Measurements from ENCODE around the gene ROBO1. TPM values are rescaled to one million over a fixed set of nuclear protein-coding genes. Genes with fewer than 3 reads are reported as not detected.
A peak's percentile ranks its signal among the peaks of the same experiment; 100 is the strongest.

The ROBO1 gene
- polyA plus RNA-seq, 4 donors: 0.81 to 12.2 (median 2.6) TPM

DNA sequence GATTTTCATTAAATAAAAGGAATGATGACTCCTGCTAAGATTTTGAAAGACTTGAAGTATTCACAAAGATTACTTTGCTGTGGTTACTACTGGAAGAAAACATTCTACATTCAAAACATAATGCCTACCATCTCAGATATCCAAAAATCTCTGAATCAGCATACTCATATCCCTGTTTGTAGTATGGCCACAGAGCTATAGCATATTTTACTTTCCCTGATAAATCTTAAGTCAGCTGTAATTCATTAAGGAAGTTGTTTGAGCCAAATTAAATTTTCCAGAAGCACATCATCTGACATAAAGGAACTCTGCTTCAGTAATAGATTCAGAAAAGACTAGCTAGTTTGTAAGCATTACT, 942.0 kb downstream of the ROBO1 start:
- no peaks in the 10 kb centered on the region for H3K27me3 ChIP-seq (ENCODE audit: control insufficient read depth in 3 of 3, insufficient read depth in 3 of 3, low read length in 3 of 3)
- peaks cover 0 to 3% (median 0%) of the 10 kb centered on the region in 3 donors for H3K4me1 ChIP-seq (ENCODE audit: control insufficient read depth in 3 of 3, insufficient read depth in 2 of 3, low read depth in 1 of 3, low read length in 2 of 3)
- H3K4me3 ChIP-seq (ENCODE audit: low read depth in 1 of 3, low read length in 3 of 3): no peak overlapping the region
- DNase-seq (no peak), FAIRE-seq (no peak)
- no peak overlapping the region for H3K27ac ChIP-seq (ENCODE audit: low read depth in 1 of 3, low read length in 2 of 3)
- H3K36me3 ChIP-seq (ENCODE audit: control insufficient read depth in 3 of 3, insufficient read depth in 2 of 3, low read depth in 1 of 3, low read length in 3 of 3): no peaks in the 10 kb centered on the region
- H3K9me3 ChIP-seq (ENCODE audit: control insufficient read depth in 2 of 2, insufficient read depth in 1 of 2, low read depth in 1 of 2, low read length in 1 of 2): no peaks in the 10 kb centered on the region

DNA sequence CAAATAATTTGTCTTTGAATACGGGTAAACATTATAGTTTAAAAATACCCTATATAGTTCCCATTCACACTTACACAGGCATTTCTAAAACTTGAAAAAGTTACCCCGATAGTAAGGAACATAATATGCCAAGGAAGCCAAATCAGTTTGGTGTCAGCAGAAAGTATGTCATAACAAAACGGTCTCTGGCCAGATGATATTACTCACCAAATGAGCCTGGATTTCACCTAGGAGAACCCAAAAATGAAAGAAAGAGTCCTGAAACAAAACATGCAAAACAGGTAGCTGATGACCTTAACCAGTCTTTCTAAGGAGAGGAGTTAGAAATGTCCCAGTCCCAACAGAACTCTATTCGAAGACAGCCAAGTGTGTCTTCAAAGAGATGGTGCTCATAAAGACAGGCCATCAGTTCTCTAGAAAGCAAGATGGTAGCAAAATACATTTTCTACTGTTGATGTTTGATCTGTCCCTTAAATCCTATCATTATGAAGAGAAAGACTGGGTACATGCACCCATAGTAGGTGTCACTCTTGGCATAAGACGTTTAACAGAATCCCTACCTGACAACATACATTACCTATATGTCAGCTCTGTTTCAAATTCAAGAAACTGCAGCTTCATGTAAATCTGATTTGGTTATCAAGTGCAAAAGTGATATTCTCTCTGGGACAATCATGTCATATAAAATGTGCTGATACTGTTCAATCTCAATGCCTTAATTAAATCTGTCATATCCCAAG, 942.5 kb downstream of the ROBO1 start:
- no peak for FAIRE-seq
- DNase-seq: no peak
- H3K4me1 ChIP-seq (ENCODE audit: control insufficient read depth in 3 of 3, insufficient read depth in 2 of 3, low read depth in 1 of 3, low read length in 2 of 3): peaks cover 0 to 3% (median 0%) of the 10 kb centered on the region in 3 donors
- WGBS, 3 donors: 64 to 71% (median 67%) methylated on average over 5 of the region's 5 CpGs
- H3K9me3 ChIP-seq (ENCODE audit: control insufficient read depth in 2 of 2, insufficient read depth in 1 of 2, low read depth in 1 of 2, low read length in 1 of 2): no peaks in the 10 kb centered on the region
- no peaks in the 10 kb centered on the region for H3K36me3 ChIP-seq (ENCODE audit: control insufficient read depth in 3 of 3, insufficient read depth in 2 of 3, low read depth in 1 of 3, low read length in 3 of 3)
- no peak overlapping the region for H3K27ac ChIP-seq (ENCODE audit: low read depth in 1 of 3, low read length in 2 of 3)
- H3K4me3 ChIP-seq (ENCODE audit: low read depth in 1 of 3, low read length in 3 of 3): no peak overlapping the region
- no peaks in the 10 kb centered on the region for H3K27me3 ChIP-seq (ENCODE audit: control insufficient read depth in 3 of 3, insufficient read depth in 3 of 3, low read length in 3 of 3)

DNA sequence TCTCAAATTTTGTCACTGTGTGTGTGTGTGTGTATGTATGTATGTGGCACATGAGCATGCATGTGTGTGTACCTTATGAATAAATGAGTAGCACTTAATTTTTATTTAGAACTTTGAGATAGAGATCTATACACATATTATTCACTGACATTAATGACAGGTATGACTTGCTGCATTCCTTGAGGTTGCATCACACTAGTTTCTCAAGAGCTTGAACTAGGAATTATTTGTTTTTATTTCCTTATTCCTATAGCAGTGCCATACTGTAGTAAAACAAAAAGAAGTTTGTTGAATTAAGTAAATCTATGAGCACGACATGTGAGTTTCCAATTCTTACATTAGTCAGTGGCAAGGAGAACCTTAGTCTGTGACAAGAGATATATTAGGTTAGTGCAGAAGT, 943.9 kb downstream of the ROBO1 start:
- H3K9me3 ChIP-seq (ENCODE audit: control insufficient read depth in 2 of 2, insufficient read depth in 1 of 2, low read depth in 1 of 2, low read length in 1 of 2): no peaks in the 10 kb centered on the region
- H3K4me1 ChIP-seq (ENCODE audit: control insufficient read depth in 3 of 3, insufficient read depth in 2 of 3, low read depth in 1 of 3, low read length in 2 of 3): peaks cover 0 to 3% (median 0%) of the 10 kb centered on the region in 3 donors
- FAIRE-seq (no peak), DNase-seq (peak; percentile 1 to 50)
- no peak overlapping the region for H3K4me3 ChIP-seq (ENCODE audit: low read depth in 1 of 3, low read length in 3 of 3)
- 30 to 68% (median 33%) methylated on average over 1 of the region's 1 CpG for WGBS, 3 donors
- no peaks in the 10 kb centered on the region for H3K36me3 ChIP-seq (ENCODE audit: control insufficient read depth in 3 of 3, insufficient read depth in 2 of 3, low read depth in 1 of 3, low read length in 3 of 3)
- H3K27me3 ChIP-seq (ENCODE audit: control insufficient read depth in 3 of 3, insufficient read depth in 3 of 3, low read length in 3 of 3): no peaks in the 10 kb centered on the region
- no peak overlapping the region for H3K27ac ChIP-seq (ENCODE audit: low read depth in 1 of 3, low read length in 2 of 3)

DNA sequence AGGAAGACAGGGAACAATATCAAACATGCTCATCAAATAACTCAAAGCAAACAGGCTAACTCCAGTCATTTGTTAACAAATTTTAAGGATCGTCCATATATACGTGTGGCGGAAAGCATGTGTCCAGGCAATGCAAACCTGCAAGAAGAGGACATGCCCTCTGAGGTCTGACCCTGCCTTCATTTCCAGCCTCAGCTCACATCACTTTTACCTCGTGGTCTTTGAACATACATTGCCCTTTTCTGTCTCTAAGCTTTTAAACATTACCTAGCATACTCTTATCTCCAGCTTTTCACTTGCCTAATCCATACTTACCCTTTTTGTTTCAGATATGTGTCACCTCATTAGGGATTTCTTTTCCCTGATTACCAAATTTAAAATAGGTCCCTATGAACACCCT, 944.4 kb downstream of the ROBO1 start:
- Histone ChIP-seq H3K4me3 (ENCODE audit: low read depth in 1 of 3, low read length in 3 of 3) (no peak overlapping the region), H3K27me3 (ENCODE audit: control insufficient read depth in 3 of 3, insufficient read depth in 3 of 3, low read length in 3 of 3) (no peaks in the 10 kb centered on the region), H3K9me3 (ENCODE audit: control insufficient read depth in 2 of 2, insufficient read depth in 1 of 2, low read depth in 1 of 2, low read length in 1 of 2) (no peaks in the 10 kb centered on the region), H3K4me1 (ENCODE audit: control insufficient read depth in 3 of 3, insufficient read depth in 2 of 3, low read depth in 1 of 3, low read length in 2 of 3) (peaks cover 0 to 3% (median 0%) of the 10 kb centered on the region in 3 donors), H3K36me3 (ENCODE audit: control insufficient read depth in 3 of 3, insufficient read depth in 2 of 3, low read depth in 1 of 3, low read length in 3 of 3) (no peaks in the 10 kb centered on the region), H3K27ac (ENCODE audit: low read depth in 1 of 3, low read length in 2 of 3) (no peak overlapping the region)
- WGBS, 3 donors: 74 to 79% (median 75%) methylated on average over 4 of the region's 4 CpGs
- DNase-seq: no peak
- FAIRE-seq: no peak

DNA sequence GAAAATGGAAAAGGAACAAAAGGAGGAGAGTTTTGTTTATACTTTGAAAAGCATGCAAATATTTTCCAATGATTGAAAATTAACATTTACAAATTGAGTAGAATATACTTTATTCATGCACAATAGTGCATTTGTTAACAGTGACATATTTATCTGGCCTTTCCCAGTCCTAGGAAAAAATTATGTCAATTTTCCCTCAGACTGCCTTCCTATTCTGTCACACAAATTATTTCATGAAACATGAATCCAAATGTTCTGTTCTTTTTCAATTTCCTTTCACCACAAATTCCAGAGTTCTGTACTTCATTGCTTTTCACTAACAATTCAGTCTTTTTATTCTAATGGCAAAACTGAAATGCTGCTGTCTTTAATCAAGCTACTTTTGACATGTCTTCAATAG, 945.1 kb downstream of the ROBO1 start:
- no peaks in the 10 kb centered on the region for H3K27me3 ChIP-seq (ENCODE audit: control insufficient read depth in 3 of 3, insufficient read depth in 3 of 3, low read length in 3 of 3)
- DNase-seq (no peak), FAIRE-seq (no peak)

DNA sequence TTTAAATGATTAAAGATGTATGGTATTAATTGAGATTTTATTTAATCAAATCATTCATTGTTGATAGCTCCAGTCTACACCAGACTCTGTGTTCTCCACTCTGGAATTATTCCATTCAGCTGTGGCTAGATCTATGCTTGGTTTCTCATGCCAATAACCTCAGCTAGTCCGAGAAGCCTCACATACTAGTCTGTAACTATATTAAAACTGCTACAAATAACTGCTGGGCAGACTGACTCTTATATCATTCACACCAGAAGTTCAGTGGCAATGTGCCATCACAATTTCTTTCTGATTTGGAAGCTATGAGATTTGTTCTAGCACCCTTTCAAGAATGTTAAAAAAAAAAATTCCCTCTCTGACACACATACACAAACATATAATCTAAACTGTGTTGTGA, 947.3 kb downstream of the ROBO1 start:
- peaks cover 0 to 3% (median 0%) of the 10 kb centered on the region in 3 donors for H3K4me1 ChIP-seq (ENCODE audit: control insufficient read depth in 3 of 3, insufficient read depth in 2 of 3, low read depth in 1 of 3, low read length in 2 of 3)
- no peaks in the 10 kb centered on the region for H3K9me3 ChIP-seq (ENCODE audit: control insufficient read depth in 2 of 2, insufficient read depth in 1 of 2, low read depth in 1 of 2, low read length in 1 of 2)
- no peak for DNase-seq
- no peak for FAIRE-seq
- no peak overlapping the region for H3K4me3 ChIP-seq (ENCODE audit: low read depth in 1 of 3, low read length in 3 of 3)
- WGBS, 3 donors: 48 to 67% (median 57%) methylated on average over 1 of the region's 1 CpG
- no peak overlapping the region for H3K27ac ChIP-seq (ENCODE audit: low read depth in 1 of 3, low read length in 2 of 3)
- no peaks in the 10 kb centered on the region for H3K36me3 ChIP-seq (ENCODE audit: control insufficient read depth in 3 of 3, insufficient read depth in 2 of 3, low read depth in 1 of 3, low read length in 3 of 3)
- H3K27me3 ChIP-seq (ENCODE audit: control insufficient read depth in 3 of 3, insufficient read depth in 3 of 3, low read length in 3 of 3): no peaks in the 10 kb centered on the region

More for the DNA sequence above, 945.1 kb downstream of the ROBO1 start:
- no peaks in the 10 kb centered on the region for H3K9me3 ChIP-seq (ENCODE audit: control insufficient read depth in 2 of 2, insufficient read depth in 1 of 2, low read depth in 1 of 2, low read length in 1 of 2)
- no peaks in the 10 kb centered on the region for H3K36me3 ChIP-seq (ENCODE audit: control insufficient read depth in 3 of 3, insufficient read depth in 2 of 3, low read depth in 1 of 3, low read length in 3 of 3)
- no peak overlapping the region for H3K4me3 ChIP-seq (ENCODE audit: low read depth in 1 of 3, low read length in 3 of 3)
- peaks cover 0 to 3% (median 0%) of the 10 kb centered on the region in 3 donors for H3K4me1 ChIP-seq (ENCODE audit: control insufficient read depth in 3 of 3, insufficient read depth in 2 of 3, low read depth in 1 of 3, low read length in 2 of 3)
- no peak overlapping the region for H3K27ac ChIP-seq (ENCODE audit: low read depth in 1 of 3, low read length in 2 of 3)

DNA sequence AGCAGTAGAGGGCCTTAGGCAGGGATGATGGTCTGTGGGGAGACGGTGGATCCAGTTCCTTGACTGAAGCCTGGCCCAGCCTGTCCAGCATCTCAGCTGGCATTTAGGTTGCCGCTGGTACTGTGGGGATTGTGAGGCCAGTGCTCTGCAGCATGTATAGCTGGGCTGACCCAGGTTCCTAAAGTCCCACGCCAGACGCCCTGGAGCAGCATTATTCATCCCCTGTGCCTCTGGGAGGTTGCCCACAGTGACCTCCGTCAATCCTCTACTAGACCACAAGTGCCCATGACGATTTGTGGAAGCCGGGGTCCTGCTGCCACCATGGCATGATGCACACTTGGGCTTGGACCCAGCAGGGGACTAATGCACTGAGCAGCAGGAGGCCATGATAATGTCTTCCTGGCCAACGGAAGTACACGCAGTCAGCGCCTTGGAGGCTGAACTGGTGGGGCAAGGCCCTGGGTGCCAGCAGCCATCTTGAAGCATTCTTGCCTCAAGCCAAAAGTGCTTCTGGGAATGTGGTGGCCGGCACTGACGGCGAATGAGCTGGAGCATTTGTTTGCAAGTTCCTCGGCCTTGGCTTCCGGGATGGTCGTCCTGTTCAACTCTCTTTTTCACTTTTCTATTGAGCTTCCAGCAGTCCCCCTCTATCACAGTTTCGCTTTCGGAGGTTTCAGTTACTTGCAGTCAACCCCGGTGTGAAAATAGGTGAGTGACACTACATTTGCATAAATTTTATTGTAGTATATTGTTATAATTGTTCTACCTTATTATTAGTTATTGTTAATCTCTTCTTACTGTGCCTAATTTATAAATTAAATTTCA, 949.4 kb downstream of the ROBO1 start:
- DNase-seq (no peak), FAIRE-seq (no peak)
- 92 to 96% (median 94%) methylated on average over 19 of the region's 19 CpGs for WGBS, 3 donors
- Histone ChIP-seq H3K9me3 (ENCODE audit: control insufficient read depth in 2 of 2, insufficient read depth in 1 of 2, low read depth in 1 of 2, low read length in 1 of 2) (no peaks in the 10 kb centered on the region), H3K4me1 (ENCODE audit: control insufficient read depth in 3 of 3, insufficient read depth in 2 of 3, low read depth in 1 of 3, low read length in 2 of 3) (peaks cover 0 to 3% (median 0%) of the 10 kb centered on the region in 3 donors), H3K27ac (ENCODE audit: low read depth in 1 of 3, low read length in 2 of 3) (no peak overlapping the region), H3K27me3 (ENCODE audit: control insufficient read depth in 3 of 3, insufficient read depth in 3 of 3, low read length in 3 of 3) (no peaks in the 10 kb centered on the region), H3K36me3 (ENCODE audit: control insufficient read depth in 3 of 3, insufficient read depth in 2 of 3, low read depth in 1 of 3, low read length in 3 of 3) (no peaks in the 10 kb centered on the region), H3K4me3 (ENCODE audit: low read depth in 1 of 3, low read length in 3 of 3) (no peak overlapping the region)

DNA sequence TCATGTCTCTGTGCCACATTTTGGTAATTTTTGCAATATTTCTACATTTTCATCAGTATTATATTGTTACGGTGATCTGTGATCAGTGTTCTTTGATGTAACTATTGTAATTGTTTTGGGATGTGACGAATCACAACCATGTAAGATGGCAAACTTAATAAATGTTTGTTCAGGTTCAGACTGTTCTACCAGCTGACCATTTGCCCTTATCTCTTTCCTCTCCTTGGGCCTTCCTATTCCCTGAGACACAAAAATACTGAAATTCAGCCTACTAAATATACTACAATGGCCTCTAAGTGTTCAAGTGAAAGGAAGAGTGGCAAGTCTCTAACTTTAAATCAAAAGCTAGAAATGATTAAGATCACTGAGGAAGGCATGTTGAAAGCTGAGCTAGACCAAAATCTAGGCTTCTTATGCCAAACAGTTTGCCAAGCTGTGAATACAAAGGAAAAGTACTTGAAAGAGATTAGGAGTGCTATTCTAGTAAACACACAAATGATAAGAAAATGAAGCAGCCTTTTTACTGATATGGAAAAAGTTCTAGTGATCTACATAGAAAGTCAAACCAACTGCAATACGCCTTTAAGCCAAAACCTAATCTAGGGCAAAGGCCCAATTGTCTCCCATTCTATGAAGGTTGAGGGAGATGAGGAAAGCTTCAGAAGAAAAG, 952.8 kb downstream of the ROBO1 start:
- Histone ChIP-seq H3K4me1 (ENCODE audit: control insufficient read depth in 3 of 3, insufficient read depth in 2 of 3, low read depth in 1 of 3, low read length in 2 of 3) (no peaks in the 10 kb centered on the region), H3K27ac (ENCODE audit: low read depth in 1 of 3, low read length in 2 of 3) (no peak overlapping the region), H3K36me3 (ENCODE audit: control insufficient read depth in 3 of 3, insufficient read depth in 2 of 3, low read depth in 1 of 3, low read length in 3 of 3) (no peaks in the 10 kb centered on the region), H3K27me3 (ENCODE audit: control insufficient read depth in 3 of 3, insufficient read depth in 3 of 3, low read length in 3 of 3) (no peaks in the 10 kb centered on the region), H3K9me3 (ENCODE audit: control insufficient read depth in 2 of 2, insufficient read depth in 1 of 2, low read depth in 1 of 2, low read length in 1 of 2) (no peaks in the 10 kb centered on the region), H3K4me3 (ENCODE audit: low read depth in 1 of 3, low read length in 3 of 3) (no peak overlapping the region)
- 75 to 86% (median 84%) methylated on average over 3 of the region's 3 CpGs for WGBS, 3 donors
- DNase-seq (no peak), FAIRE-seq (no peak)

Measured in small intestine (tissue), 7 donors.